K562 treated with DMSO at 1 percent for 12 hours (cell line): ENCODE results near the gene SWI5. TPM values are rescaled to one million over a fixed set of nuclear protein-coding genes. Genes with fewer than 3 reads are reported as not detected.

Experiments used
- total RNA-seq: library from RNA; unstranded; fragments of 300-600 nt; gene quantifications from 2 replicates; pipeline ENCODE4 v1.2.3, GENCODE V29; 2022; ENCODE audit not compliant: insufficient read depth

SWI5 gene
- total RNA-seq: 143 and 182 TPM in 2 replicates

DNA sequence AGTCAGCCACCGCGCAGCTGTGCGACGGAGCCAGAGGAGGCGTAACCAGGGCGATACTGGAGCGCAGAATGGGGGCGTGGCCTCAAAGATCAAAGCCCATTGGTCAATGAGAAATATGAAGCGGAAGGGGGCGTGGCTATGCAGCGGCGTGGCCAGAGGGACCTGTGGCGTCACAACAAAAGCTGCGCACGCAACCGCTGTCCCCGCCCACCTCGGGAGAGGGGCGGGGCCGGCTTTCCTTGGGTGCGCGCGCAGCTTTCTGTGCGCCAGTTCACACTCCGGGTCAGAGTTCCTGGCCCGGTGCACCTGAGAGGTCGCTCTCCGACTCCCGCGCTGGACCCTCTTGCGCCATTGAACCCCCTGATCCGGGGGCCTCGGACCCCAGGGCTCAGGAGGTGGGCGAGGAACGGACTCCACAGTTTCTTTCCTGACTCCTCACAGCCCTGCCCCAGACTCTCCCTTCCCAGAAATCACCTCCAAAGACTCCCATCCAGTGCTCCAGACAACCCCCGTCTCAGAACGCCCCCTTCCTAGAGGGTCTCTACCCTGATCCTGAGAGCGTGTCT lies at the start of gene SWI5:
TSS of gene SWI5 (plus strand) at position 269 of the 566 bp plus-strand sequence.

DNA sequence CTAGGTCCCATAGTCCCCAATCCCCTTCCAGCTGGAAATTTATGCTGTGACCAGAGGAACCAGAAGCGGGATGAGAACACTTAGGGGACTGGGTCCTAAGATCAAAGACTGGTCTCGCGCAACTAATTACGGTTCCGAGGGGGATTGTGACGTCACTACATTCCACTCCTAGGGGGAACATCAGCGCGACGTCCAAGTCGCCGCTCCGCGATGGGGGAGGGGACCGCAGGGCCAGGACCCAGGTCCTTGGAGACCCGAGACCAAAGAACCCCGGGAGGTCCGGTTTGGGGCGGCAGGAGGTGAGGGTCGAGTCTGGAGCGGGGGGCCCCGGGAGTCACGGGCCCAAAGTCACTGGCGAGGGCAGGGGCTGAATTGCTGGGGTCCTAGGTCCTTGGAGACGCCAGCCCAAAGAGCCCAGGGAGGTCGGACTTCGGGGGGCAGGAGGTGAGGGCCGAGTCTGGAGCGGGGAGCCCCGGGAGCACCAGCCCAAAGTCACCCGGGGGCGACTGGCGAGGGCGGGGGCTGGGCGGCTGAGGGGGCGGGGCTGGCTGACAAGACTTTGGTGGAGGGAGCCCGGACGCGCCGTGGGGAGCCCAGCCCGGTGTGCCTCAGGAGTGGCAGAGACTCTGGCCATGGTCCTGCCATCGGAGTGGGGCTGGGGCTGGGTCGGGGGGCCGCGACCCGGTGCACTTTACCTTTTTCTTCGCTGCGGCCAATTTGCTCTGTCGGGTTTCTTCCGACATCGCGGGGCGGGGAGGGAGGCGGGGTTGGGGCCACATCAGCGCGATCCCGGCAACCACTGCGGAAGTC lies 673 bp upstream of the SWI5 start, which contains the start of gene GOLGA2:
TSS of gene GOLGA2 (minus strand) at position 810 of the 810 bp plus-strand sequence. CDS start at position 779, 31 bp downstream.

DNA sequence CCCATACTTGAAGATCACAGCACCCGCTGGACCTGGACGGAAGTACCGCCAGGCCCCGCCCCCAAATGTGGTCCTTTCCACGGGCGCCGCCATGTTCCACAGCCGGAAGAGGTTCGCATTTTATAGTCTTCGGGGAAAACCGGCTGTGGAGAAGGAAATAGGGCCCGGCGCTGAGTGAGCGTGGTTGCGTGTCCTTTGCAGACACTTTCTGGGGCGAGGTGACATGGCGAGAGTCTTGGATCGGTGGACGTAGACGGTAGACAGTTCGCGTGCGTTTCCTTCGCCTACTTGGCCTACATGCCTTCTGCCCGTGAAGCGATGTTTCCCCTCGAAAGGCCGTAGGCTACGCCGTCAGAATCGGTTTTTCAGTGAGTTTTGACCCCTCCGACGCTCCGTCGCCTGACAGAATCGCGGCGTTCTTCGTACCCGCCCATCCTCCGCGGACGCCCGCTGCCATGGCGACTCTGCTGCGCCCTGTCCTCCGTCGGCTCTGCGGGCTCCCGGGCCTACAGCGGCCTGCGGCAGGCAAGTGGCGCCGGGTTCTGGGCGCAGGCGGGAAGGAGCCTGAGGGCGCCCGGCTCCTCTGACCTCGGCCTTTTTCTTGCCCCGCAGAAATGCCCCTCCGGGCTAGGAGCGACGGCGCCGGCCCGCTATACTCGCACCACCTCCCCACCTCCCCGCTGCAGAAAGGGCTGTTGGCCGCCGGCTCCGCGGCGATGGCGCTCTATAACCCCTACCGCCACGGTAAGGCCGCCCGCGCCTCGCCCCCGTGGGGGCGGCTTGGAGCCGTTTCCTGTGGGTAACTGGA lies 46.5 kb downstream of the SWI5 start, which contains the start of the genes COQ4 and TRUB2:
TSS of gene COQ4 (plus strand) at position 436 of the 808 bp plus-strand sequence. CDS start at position 456, 20 bp downstream.
TSS of gene TRUB2 (minus strand) at position 44 of the 808 bp plus-strand sequence. CDS start at position 5, 39 bp downstream.

Other genes starting within 250 kb of the SWI5 start
- gene NAIF1, start 209.0 kb upstream of the SWI5 start, total RNA-seq: 21.9 and 23.2 TPM in 2 replicates
- 20.4 and 31.7 TPM in 2 replicates for gene SLC25A25, start 208.0 kb upstream of the SWI5 start, total RNA-seq
- gene PTGES2, start 148.5 kb upstream of the SWI5 start, total RNA-seq: 40.1 and 46.2 TPM in 2 replicates
- gene LCN2, start 126.8 kb upstream of the SWI5 start, total RNA-seq: not detected in 2 replicates
- 353 and 489 TPM in 2 replicates for gene BBLN, start 116.0 kb upstream of the SWI5 start, total RNA-seq
- 280 and 443 TPM in 2 replicates for gene CIZ1, start 84.7 kb upstream of the SWI5 start, total RNA-seq
- 15.4 and 46.4 TPM in 2 replicates for gene DNM1, start 72.9 kb upstream of the SWI5 start, total RNA-seq
- 63.8 and 131 TPM in 2 replicates for gene GOLGA2, start 269 bp upstream of the SWI5 start, total RNA-seq
- 32.1 and 33.5 TPM in 2 replicates for gene TRUB2, start 46.2 kb downstream of the SWI5 start, total RNA-seq
- 120 and 127 TPM in 2 replicates for gene COQ4, start 46.6 kb downstream of the SWI5 start, total RNA-seq
- gene SLC27A4, start 64.3 kb downstream of the SWI5 start, total RNA-seq: 16.0 and 24.8 TPM in 2 replicates
- gene URM1, start 95.1 kb downstream of the SWI5 start, total RNA-seq: 44.2 and 44.6 TPM in 2 replicates
- gene CERCAM, start 144.6 kb downstream of the SWI5 start, total RNA-seq: 25.4 and 31.5 TPM in 2 replicates
- 23.9 and 63.3 TPM in 2 replicates for gene ODF2, start 179.7 kb downstream of the SWI5 start, total RNA-seq
- gene GLE1, start 228.4 kb downstream of the SWI5 start, total RNA-seq: 23.6 and 45.0 TPM in 2 replicates